HepG2 (cell line): ENCODE data around the gene CD40. TPM values are rescaled to one million over a fixed set of nuclear protein-coding genes. Genes with fewer than 3 reads are reported as not detected.
A peak's percentile ranks its signal among the peaks of the same experiment; 100 is the strongest.

Source experiments
- AHDC1 ChIP-seq: sonication (generic); formaldehyde crosslinking; IDR thresholded peaks from 2 replicates; pipeline ENCODE4 v1.5.1; 2020; ENCODE audit warnings: mild to moderate bottlenecking, missing genetic modification reagents, borderline replicate concordance
- AHR ChIP-seq: IDR thresholded peaks from 2 replicates; pipeline ENCODE4 v1.6.1; 2018; ENCODE audit warnings: missing genetic modification reagents, missing compliant biosample characterization
- DNMT1 ChIP-seq: sonication (generic); formaldehyde crosslinking; IDR thresholded peaks from 2 replicates; pipeline ENCODE4 v1.5.1; 2020; ENCODE audit warnings: mild to moderate bottlenecking, missing genetic modification reagents
- GABPB1 ChIP-seq: IDR thresholded peaks from 2 replicates; pipeline ENCODE4 v1.6.1; 2016; ENCODE audit warnings: mild to moderate bottlenecking, missing genetic modification reagents, moderate library complexity, missing compliant biosample characterization
- ISX ChIP-seq: sonication (generic); formaldehyde crosslinking; conservative IDR thresholded peaks from 2 replicates; pipeline ENCODE4 v1.5.0; 2020; ENCODE audit warnings: missing genetic modification reagents
- KDM2A ChIP-seq: sonication (generic); formaldehyde crosslinking; IDR thresholded peaks from 2 replicates; pipeline ENCODE4 v1.4.0; 2020; ENCODE audit warnings: low read depth, missing genetic modification reagents, borderline replicate concordance
- KLF13 ChIP-seq: sonication (generic); formaldehyde crosslinking; IDR thresholded peaks from 2 replicates; pipeline ENCODE4 v1.4.0; 2020; ENCODE audit warnings: mild to moderate bottlenecking, missing genetic modification reagents
- PITX1 ChIP-seq: sonication (generic); formaldehyde crosslinking; IDR thresholded peaks from 2 replicates; pipeline ENCODE4 v1.5.1; 2020; ENCODE audit warnings: mild to moderate bottlenecking, missing genetic modification reagents
- RCOR2 ChIP-seq: IDR thresholded peaks from 2 replicates; pipeline ENCODE4 v1.6.1; 2016; ENCODE audit warnings: missing biosample characterization, missing genetic modification reagents
- SOX5 ChIP-seq: IDR thresholded peaks from 2 replicates; pipeline ENCODE4 v1.6.1; 2016; ENCODE audit warnings: borderline replicate concordance
- ZBTB7B ChIP-seq: sonication (generic); formaldehyde crosslinking; IDR thresholded peaks from 2 replicates; pipeline ENCODE4 v1.4.0; 2020; ENCODE audit warnings: missing genetic modification reagents
- ZNF12 ChIP-seq: sonication (generic); formaldehyde crosslinking; IDR thresholded peaks from 2 replicates; pipeline ENCODE4 v1.5.0; 2020; ENCODE audit warnings: missing genetic modification reagents
- ZNF317 ChIP-seq: sonication (generic); formaldehyde crosslinking; IDR thresholded peaks from 2 replicates; pipeline ENCODE4 v1.5.0; 2020; ENCODE audit warnings: mild to moderate bottlenecking, missing genetic modification reagents
- ZNF672 ChIP-seq: sonication (generic); formaldehyde crosslinking; IDR thresholded peaks from 2 replicates; pipeline ENCODE4 v1.8.1; 2022; ENCODE audit warnings: missing genetic modification reagents
- ZNF749 ChIP-seq: sonication (generic); formaldehyde crosslinking; IDR thresholded peaks from 2 replicates; pipeline ENCODE4 v1.8.0; 2022; ENCODE audit warnings: mild to moderate bottlenecking, missing genetic modification reagents, moderate library complexity, borderline replicate concordance
- polyA plus RNA-seq, 8 experiments: library from polyadenylated mRNA; depleted of rRNA in 3 of 8; stranded (reverse) in 7 of 8; unstranded in 1 of 8; fragments of >200 nt; fragmentation: Illumina TruSeq in 4 of 8; extraction: Trizol in 4 of 8; gene quantifications; 2 replicates each; pipeline versions ENCODE4 v1.2.1 to v1.2.3, GENCODE V29; 2011 to 2016; ENCODE audit warnings: low read depth in 4 of 8, missing spikeins in 1 of 8, mixed read lengths in 1 of 8; ENCODE audit not compliant: insufficient read depth in 1 of 8
- total RNA-seq, 5 experiments: library from RNA; depleted of rRNA; stranded (reverse); fragments of >200 nt; fragmentation: Illumina TruSeq; extraction: Trizol; gene quantifications; 2 replicates each; pipeline ENCODE4 v1.2.3, GENCODE V29; 2016; ENCODE audit warnings: low read depth in 1 of 5
- TF ChIP-seq, protein P1 (sequence below): sonication (generic); formaldehyde crosslinking; IDR thresholded peaks from 2 replicates; pipeline ENCODE4 v1.4.0; 2020; ENCODE audit warnings: missing genetic modification reagents
- TF ChIP-seq, protein P2 (sequence below): sonication (generic); formaldehyde crosslinking; IDR thresholded peaks from 2 replicates; pipeline ENCODE4 v1.4.0; 2020; ENCODE audit warnings: mild to moderate bottlenecking, missing genetic modification reagents
- TF ChIP-seq, protein P3 (sequence below): IDR thresholded peaks from 2 replicates; pipeline ENCODE4 v1.6.1; 2016; ENCODE audit warnings: control low read depth

The CD40 gene
- total and polyA plus RNA-seq, 2 of the 13 experiments (the other 11 are each of a cell fraction or from before 2014, with no cell fraction given) = 4.6 to 13.4 TPM

GRCh38 chr20:46099491-46100287, 18.4 kb upstream of the CD40 start (continued):
- TF ChIP-seq, protein P1, sequence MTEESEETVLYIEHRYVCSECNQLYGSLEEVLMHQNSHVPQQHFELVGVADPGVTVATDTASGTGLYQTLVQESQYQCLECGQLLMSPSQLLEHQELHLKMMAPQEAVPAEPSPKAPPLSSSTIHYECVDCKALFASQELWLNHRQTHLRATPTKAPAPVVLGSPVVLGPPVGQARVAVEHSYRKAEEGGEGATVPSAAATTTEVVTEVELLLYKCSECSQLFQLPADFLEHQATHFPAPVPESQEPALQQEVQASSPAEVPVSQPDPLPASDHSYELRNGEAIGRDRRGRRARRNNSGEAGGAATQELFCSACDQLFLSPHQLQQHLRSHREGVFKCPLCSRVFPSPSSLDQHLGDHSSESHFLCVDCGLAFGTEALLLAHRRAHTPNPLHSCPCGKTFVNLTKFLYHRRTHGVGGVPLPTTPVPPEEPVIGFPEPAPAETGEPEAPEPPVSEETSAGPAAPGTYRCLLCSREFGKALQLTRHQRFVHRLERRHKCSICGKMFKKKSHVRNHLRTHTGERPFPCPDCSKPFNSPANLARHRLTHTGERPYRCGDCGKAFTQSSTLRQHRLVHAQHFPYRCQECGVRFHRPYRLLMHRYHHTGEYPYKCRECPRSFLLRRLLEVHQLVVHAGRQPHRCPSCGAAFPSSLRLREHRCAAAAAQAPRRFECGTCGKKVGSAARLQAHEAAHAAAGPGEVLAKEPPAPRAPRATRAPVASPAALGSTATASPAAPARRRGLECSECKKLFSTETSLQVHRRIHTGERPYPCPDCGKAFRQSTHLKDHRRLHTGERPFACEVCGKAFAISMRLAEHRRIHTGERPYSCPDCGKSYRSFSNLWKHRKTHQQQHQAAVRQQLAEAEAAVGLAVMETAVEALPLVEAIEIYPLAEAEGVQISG (CRISPR knock-in tag) = peak; percentile 39; the same call in 1 of the 2 replicates
- TF ChIP-seq KDM2A = peak; percentile 48; the same call in 1 of the 2 replicates
- TF ChIP-seq ZNF749 = no peak
- no peak for TF ChIP-seq PITX1 (CRISPR knock-in tag)
- no peak for TF ChIP-seq SOX5
- no peak for TF ChIP-seq ZBTB7B (CRISPR knock-in tag)
- TF ChIP-seq ZNF12 (CRISPR knock-in tag) = no peak
- TF ChIP-seq ISX (CRISPR knock-in tag) = no peak
- no peak for TF ChIP-seq RCOR2 (CRISPR knock-in tag)
- TF ChIP-seq, protein P2, sequence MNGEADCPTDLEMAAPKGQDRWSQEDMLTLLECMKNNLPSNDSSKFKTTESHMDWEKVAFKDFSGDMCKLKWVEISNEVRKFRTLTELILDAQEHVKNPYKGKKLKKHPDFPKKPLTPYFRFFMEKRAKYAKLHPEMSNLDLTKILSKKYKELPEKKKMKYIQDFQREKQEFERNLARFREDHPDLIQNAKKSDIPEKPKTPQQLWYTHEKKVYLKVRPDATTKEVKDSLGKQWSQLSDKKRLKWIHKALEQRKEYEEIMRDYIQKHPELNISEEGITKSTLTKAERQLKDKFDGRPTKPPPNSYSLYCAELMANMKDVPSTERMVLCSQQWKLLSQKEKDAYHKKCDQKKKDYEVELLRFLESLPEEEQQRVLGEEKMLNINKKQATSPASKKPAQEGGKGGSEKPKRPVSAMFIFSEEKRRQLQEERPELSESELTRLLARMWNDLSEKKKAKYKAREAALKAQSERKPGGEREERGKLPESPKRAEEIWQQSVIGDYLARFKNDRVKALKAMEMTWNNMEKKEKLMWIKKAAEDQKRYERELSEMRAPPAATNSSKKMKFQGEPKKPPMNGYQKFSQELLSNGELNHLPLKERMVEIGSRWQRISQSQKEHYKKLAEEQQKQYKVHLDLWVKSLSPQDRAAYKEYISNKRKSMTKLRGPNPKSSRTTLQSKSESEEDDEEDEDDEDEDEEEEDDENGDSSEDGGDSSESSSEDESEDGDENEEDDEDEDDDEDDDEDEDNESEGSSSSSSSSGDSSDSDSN = peak; percentile 41; the same call in 1 of the 2 replicates
- TF ChIP-seq KLF13 (CRISPR knock-in tag) = peak; percentile 57; the same call in 1 of the 2 replicates
- TF ChIP-seq AHDC1 (CRISPR knock-in tag) = no peak
- TF ChIP-seq, protein P3, sequence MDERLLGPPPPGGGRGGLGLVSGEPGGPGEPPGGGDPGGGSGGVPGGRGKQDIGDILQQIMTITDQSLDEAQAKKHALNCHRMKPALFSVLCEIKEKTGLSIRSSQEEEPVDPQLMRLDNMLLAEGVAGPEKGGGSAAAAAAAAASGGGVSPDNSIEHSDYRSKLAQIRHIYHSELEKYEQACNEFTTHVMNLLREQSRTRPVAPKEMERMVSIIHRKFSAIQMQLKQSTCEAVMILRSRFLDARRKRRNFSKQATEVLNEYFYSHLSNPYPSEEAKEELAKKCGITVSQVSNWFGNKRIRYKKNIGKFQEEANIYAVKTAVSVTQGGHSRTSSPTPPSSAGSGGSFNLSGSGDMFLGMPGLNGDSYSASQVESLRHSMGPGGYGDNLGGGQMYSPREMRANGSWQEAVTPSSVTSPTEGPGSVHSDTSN (CRISPR knock-in tag) = no peak
- TF ChIP-seq ZNF672 = no peak
- no peak for TF ChIP-seq ZNF317 (CRISPR knock-in tag)
- no peak for TF ChIP-seq AHR
- 0 out of 2 replicates have a peak, but pooled peaks have one; percentile 60 for TF ChIP-seq DNMT1
- TF ChIP-seq GABPB1 = peak; percentile 46; the same call in 1 of the 2 replicates
